D721Med (cell line): ENCODE measurements around the gene PLAA.

ENCODE experiments used
- DNase-seq: peaks from one replicate; pipeline ENCODE4 v3.0.0; 2011; ENCODE audit warnings: low spot score; ENCODE audit not compliant: insufficient read length
- FAIRE-seq: peaks from 2 replicates; lab custom pipeline; 2011; peaks lifted over from hg19 to GRCh38; lab: Jason Lieb, UNC
- CTCF ChIP-seq: IDR thresholded peaks from 2 replicates; pipeline ENCODE4 v1.5.1; 2012; ENCODE audit warnings: mild to moderate bottlenecking, control low read depth; ENCODE audit not compliant: insufficient read depth; ENCODE audit errors: missing control alignments

PLAA gene

GRCh38 chr9:26949637-26950069, 2.6 kb upstream of the PLAA start:
- TF ChIP-seq CTCF: no peak
- FAIRE-seq: no peak
- DNase-seq: no peak

GRCh38 chr9:26947736-26948135, 694 bp upstream of the PLAA start:
- no peak for DNase-seq
- TF ChIP-seq CTCF: no peak
- FAIRE-seq: no peak

- DNase-seq (no peak), FAIRE-seq (no peak)
- TF ChIP-seq CTCF: no peak
These were observed 1.5 kb downstream of the PLAA start for GRCh38 chr9:26945591-26945990.

- DNase-seq (no peak), FAIRE-seq (peak; percentile 69)
- no peak for TF ChIP-seq CTCF
These were observed 6.3 kb downstream of the PLAA start for GRCh38 chr9:26940779-26941178.

GRCh38 chr9:26939955-26940711, 6.9 kb downstream of the PLAA start:
- FAIRE-seq (peak; percentile 58), DNase-seq (no peak)

GRCh38 chr9:26937816-26938371, 9.1 kb downstream of the PLAA start:
- no peak for TF ChIP-seq CTCF
- FAIRE-seq: no peak
- DNase-seq: no peak

More at GRCh38 chr9:26939955-26940711, 6.9 kb downstream of the PLAA start:
- no peak for TF ChIP-seq CTCF

- FAIRE-seq: no peak
- no peak for DNase-seq
- TF ChIP-seq CTCF: no peak
These were observed 11.2 kb downstream of the PLAA start for GRCh38 chr9:26935847-26936246.
